HepG2 (cell line): ENCODE measurements around the gene TRIM37. TPM values are rescaled to one million over a fixed set of nuclear protein-coding genes. Genes with fewer than 3 reads are reported as not detected.

ENCODE experiments used
- ATF7 ChIP-seq, 2 experiments: fragments of 450-650 bp in 1 of 2; sonication (generic) in 1 of 2; formaldehyde crosslinking in 1 of 2; IDR thresholded peaks; 2 replicates each; pipeline versions ENCODE4 v1.4.0 to v1.6.1; 2016 to 2020; ENCODE audit warnings: antibody characterized with exemption in 1 of 2, mild to moderate bottlenecking in 1 of 2, missing genetic modification reagents in 1 of 2
- CREB3 ChIP-seq: sonication (generic); formaldehyde crosslinking; IDR thresholded peaks from 2 replicates; pipeline ENCODE4 v1.5.0; 2020; ENCODE audit warnings: missing genetic modification reagents
- ESRRA ChIP-seq: sonication (generic); formaldehyde crosslinking; IDR thresholded peaks from 2 replicates; pipeline ENCODE4 v1.5.1; 2020; ENCODE audit warnings: mild to moderate bottlenecking, low read depth, missing genetic modification reagents
- HMG20B ChIP-seq: conservative IDR thresholded peaks from 2 replicates; pipeline ENCODE4 v1.6.1; 2016; ENCODE audit warnings: missing genetic modification reagents, missing compliant biosample characterization
- IKZF4 ChIP-seq: sonication (generic); formaldehyde crosslinking; IDR thresholded peaks from 2 replicates; pipeline ENCODE4 v1.5.1; 2020; ENCODE audit warnings: borderline replicate concordance, mild to moderate bottlenecking, low read depth, missing genetic modification reagents; ENCODE audit errors: not compliant biosample characterization
- MAFF ChIP-seq: IDR thresholded peaks from 2 replicates; pipeline ENCODE4 v1.6.1; 2011; ENCODE audit warnings: low read depth, low read length, improper control_type of control experiment
- MED1 ChIP-seq: sonication (generic); formaldehyde crosslinking; IDR thresholded peaks from 2 replicates; pipeline ENCODE4 v1.4.0; 2020; ENCODE audit warnings: missing genetic modification reagents
- MLXIP ChIP-seq: sonication (generic); formaldehyde crosslinking; IDR thresholded peaks from 2 replicates; pipeline ENCODE4 v1.9.0; 2021; ENCODE audit warnings: missing genetic modification reagents, borderline replicate concordance
- NFKBIZ ChIP-seq: IDR thresholded peaks from 2 replicates; pipeline ENCODE4 v1.6.1; 2018; ENCODE audit warnings: missing genetic modification reagents, missing compliant biosample characterization
- PHF8 ChIP-seq: sonication (generic); formaldehyde crosslinking; IDR thresholded peaks from 2 replicates; pipeline ENCODE4 v1.5.0; 2020; ENCODE audit warnings: missing genetic modification reagents
- PITX1 ChIP-seq: sonication (generic); formaldehyde crosslinking; IDR thresholded peaks from 2 replicates; pipeline ENCODE4 v1.5.1; 2020; ENCODE audit warnings: mild to moderate bottlenecking, missing genetic modification reagents
- POGZ ChIP-seq: sonication (generic); formaldehyde crosslinking; IDR thresholded peaks from 2 replicates; pipeline ENCODE4 v1.4.0; 2020; ENCODE audit warnings: mild to moderate bottlenecking, missing genetic modification reagents
- RARA ChIP-seq: IDR thresholded peaks from 2 replicates; pipeline ENCODE4 v1.6.1; 2016; ENCODE audit warnings: missing genetic modification reagents, missing compliant biosample characterization
- SMAD9 ChIP-seq: sonication (generic); formaldehyde crosslinking; IDR thresholded peaks from 2 replicates; pipeline ENCODE4 v1.5.1; 2020; ENCODE audit warnings: mild to moderate bottlenecking, missing genetic modification reagents
- TBL1XR1 ChIP-seq: fragments of 150-350 bp; IDR thresholded peaks from 2 replicates; pipeline ENCODE4 v1.6.1; 2014; ENCODE audit warnings: borderline replicate concordance, low read length; ENCODE audit not compliant: partially characterized antibody
- TGIF2 ChIP-seq: IDR thresholded peaks from 2 replicates; pipeline ENCODE4 v1.6.1; 2016; ENCODE audit warnings: control low read depth, missing compliant biosample characterization
- THAP11 ChIP-seq: IDR thresholded peaks from 2 replicates; pipeline ENCODE4 v1.6.1; 2016; ENCODE audit warnings: missing biosample characterization, missing genetic modification reagents
- YEATS4 ChIP-seq: sonication (generic); formaldehyde crosslinking; IDR thresholded peaks from 2 replicates; pipeline ENCODE4 v1.4.0; 2020; ENCODE audit warnings: missing genetic modification reagents, borderline replicate concordance
- ZNF121 ChIP-seq: sonication (generic); formaldehyde crosslinking; IDR thresholded peaks from 2 replicates; pipeline ENCODE4 v1.5.0; 2020; ENCODE audit warnings: mild to moderate bottlenecking, missing genetic modification reagents
- ZNF205 ChIP-seq: IDR thresholded peaks from 2 replicates; pipeline ENCODE4 v1.6.1; 2018; ENCODE audit warnings: missing biosample characterization, missing genetic modification reagents
- ZNF317 ChIP-seq: sonication (generic); formaldehyde crosslinking; IDR thresholded peaks from 2 replicates; pipeline ENCODE4 v1.5.0; 2020; ENCODE audit warnings: mild to moderate bottlenecking, missing genetic modification reagents
- ZNF350 ChIP-seq: sonication (generic); formaldehyde crosslinking; IDR thresholded peaks from 2 replicates; pipeline ENCODE4 v1.4.0; 2020; ENCODE audit warnings: mild to moderate bottlenecking, low read depth, missing genetic modification reagents, borderline replicate concordance
- ZNF367 ChIP-seq: sonication (generic); formaldehyde crosslinking; IDR thresholded peaks from 2 replicates; pipeline ENCODE4 v1.4.0; 2020; ENCODE audit warnings: missing genetic modification reagents, borderline replicate concordance
- ZNF552 ChIP-seq: sonication (generic); formaldehyde crosslinking; IDR thresholded peaks from 2 replicates; pipeline ENCODE4 v1.9.0; 2022; ENCODE audit warnings: missing genetic modification reagents, mild to moderate bottlenecking, borderline replicate concordance
- ZNF704 ChIP-seq: sonication (generic); formaldehyde crosslinking; IDR thresholded peaks from 2 replicates; pipeline ENCODE4 v1.8.1; 2023; ENCODE audit warnings: mild to moderate bottlenecking, inconsistent platforms, moderate library complexity, missing genetic modification reagents, borderline replicate concordance
- ZNF747 ChIP-seq: sonication (generic); formaldehyde crosslinking; IDR thresholded peaks from 2 replicates; pipeline ENCODE4 v1.8.1; 2023; ENCODE audit warnings: missing genetic modification reagents, mild to moderate bottlenecking, borderline replicate concordance
- ZNF766 ChIP-seq: sonication (generic); formaldehyde crosslinking; IDR thresholded peaks from 2 replicates; pipeline ENCODE4 v1.5.0; 2020; ENCODE audit warnings: missing genetic modification reagents, borderline replicate concordance
- ZNF891 ChIP-seq: sonication (generic); formaldehyde crosslinking; IDR thresholded peaks from 2 replicates; pipeline ENCODE4 v1.5.0; 2020; ENCODE audit warnings: mild to moderate bottlenecking, missing genetic modification reagents
- polyA plus RNA-seq, 8 experiments: library from polyadenylated mRNA; depleted of rRNA in 3 of 8; stranded (reverse) in 7 of 8; unstranded in 1 of 8; fragments of >200 nt; fragmentation: Illumina TruSeq in 4 of 8; extraction: Trizol in 4 of 8; gene quantifications; 2 replicates each; pipeline versions ENCODE4 v1.2.1 to v1.2.3, GENCODE V29; 2011 to 2016; ENCODE audit warnings: low read depth in 4 of 8, missing spikeins in 1 of 8, mixed read lengths in 1 of 8; ENCODE audit not compliant: insufficient read depth in 1 of 8
- total RNA-seq, 5 experiments: library from RNA; depleted of rRNA; stranded (reverse); fragments of >200 nt; fragmentation: Illumina TruSeq; extraction: Trizol; gene quantifications; 2 replicates each; pipeline ENCODE4 v1.2.3, GENCODE V29; 2016; ENCODE audit warnings: low read depth in 1 of 5

TRIM37 gene
- total and polyA plus RNA-seq, 2 of the 13 experiments (the other 11 are each of a cell fraction or from before 2014, with no cell fraction given), result 12.4 to 39.1 TPM

GRCh38 chr17:59141860-59142259, 35.2 kb upstream of the TRIM37 start (continued):
- TF ChIP-seq ZNF704 (CRISPR knock-in tag) (no peak), RARA (CRISPR knock-in tag) (peak; percentile 81), YEATS4 (no peak), CREB3 (CRISPR knock-in tag) (no peak), THAP11 (CRISPR knock-in tag) (no peak), ATF7 (IDR thresholded peaks at IDR 0.05) (0 out of 2 replicates have a peak, but pooled peaks have one; percentile 5), ATF7 (CRISPR knock-in tag; IDR thresholded peaks at IDR 0.05) (no peak), ZNF367 (no peak), ZNF121 (CRISPR knock-in tag) (no peak), MLXIP (no peak), SMAD9 (CRISPR knock-in tag) (no peak), POGZ (peak; percentile 34; the same call in 1 of the 2 replicates), PITX1 (CRISPR knock-in tag) (no peak), ZNF891 (CRISPR knock-in tag) (no peak), ZNF766 (no peak), PHF8 (CRISPR knock-in tag) (no peak), TBL1XR1 (peak; percentile 86), HMG20B (CRISPR knock-in tag) (no peak), NFKBIZ (CRISPR knock-in tag) (no peak), ZNF317 (no peak), TGIF2 (CRISPR knock-in tag) (no peak), ZNF205 (CRISPR knock-in tag) (no peak), MAFF (0 out of 2 replicates have a peak, but pooled peaks have one; percentile 8), ESRRA (no peak), MED1 (CRISPR knock-in tag) (peak; percentile 53; the same call in 1 of the 2 replicates), IKZF4 (CRISPR knock-in tag) (no peak), ZNF747 (CRISPR knock-in tag) (no peak), ZNF552 (no peak), ZNF350 (CRISPR knock-in tag) (no peak)
